Neural crest cell (in vitro differentiated cells): ENCODE measurements around the gene SOWAHA. TPM values are rescaled to one million over a fixed set of nuclear protein-coding genes. Genes with fewer than 3 reads are reported as not detected.
"Not testable (repeated sequence)": the region's sequence is repeated elsewhere in the genome, so short reads cannot be mapped to it uniquely, and the experiment has no call there.

Experiments used
- DNase-seq: peaks from one replicate; pipeline ENCODE4 v3.0.0; 2021; ENCODE audit warnings: low read depth, mixed read lengths, low spot score
- H3K27ac Mint-ChIP-seq: one replicate; pipeline ENCODE4 v1.8.0; 2021; ENCODE audit warnings: mild to moderate bottlenecking, mixed read lengths; ENCODE audit not compliant: unreplicated experiment
- H3K27me3 Mint-ChIP-seq: 2 replicates; pipeline ENCODE4 v1.8.0; 2021; ENCODE audit warnings: low read depth, mild to moderate bottlenecking, mixed read lengths
- H3K36me3 Mint-ChIP-seq: 2 replicates; pipeline ENCODE4 v1.8.0; 2021; ENCODE audit warnings: low read depth, mild to moderate bottlenecking, mixed read lengths
- H3K4me1 Mint-ChIP-seq: 2 replicates; pipeline ENCODE4 v1.8.0; 2021; ENCODE audit warnings: mixed read lengths
- H3K4me3 Mint-ChIP-seq: one replicate; pipeline ENCODE4 v1.8.0; 2021; ENCODE audit warnings: mild to moderate bottlenecking, mixed read lengths
- H3K9me3 Mint-ChIP-seq: 2 replicates; pipeline ENCODE4 v1.8.0; 2021; ENCODE audit warnings: mixed read lengths
- CTCF ChIP-seq: fragments of 200-600 bp; sonication (generic); conservative IDR thresholded peaks from 2 replicates; pipeline ENCODE4 v1.5.0; 2021; ENCODE audit warnings: antibody characterized with exemption, mild to moderate bottlenecking
- total RNA-seq: library from RNA; stranded (reverse); gene quantifications from 2 replicates; pipeline ENCODE4 v1.2.1, GENCODE V29; 2021

The SOWAHA gene
- total RNA-seq, 1 donor from 2014 or later, result not detected

GRCh38 chr5:132848270-132848669 is 35.2 kb downstream of the SOWAHA start:
- H3K4me1 Mint-ChIP-seq, result no peaks in the 10 kb centered on the region
- H3K9me3 Mint-ChIP-seq, result no peaks in the 10 kb centered on the region
- DNase-seq, result no peak
- H3K36me3 Mint-ChIP-seq, result no peaks in the 10 kb centered on the region
- TF ChIP-seq CTCF, result no peak
- no peaks in the 10 kb centered on the region for H3K27me3 Mint-ChIP-seq
- no peak overlapping the region for H3K27ac Mint-ChIP-seq
- H3K4me3 Mint-ChIP-seq, result no peak overlapping the region

GRCh38 chr5:132849347-132849746 is 36.2 kb downstream of the SOWAHA start:
- DNase-seq, result no peak
- Mint-ChIP-seq H3K9me3 (no peaks in the 10 kb centered on the region), H3K27ac (no peak overlapping the region), H3K4me3 (no peak overlapping the region), H3K36me3 (no peaks in the 10 kb centered on the region), H3K27me3 (no peaks in the 10 kb centered on the region), H3K4me1 (no peaks in the 10 kb centered on the region)
- no peak for TF ChIP-seq CTCF

GRCh38 chr5:132850066-132850465 is 37.0 kb downstream of the SOWAHA start:
- no peaks in the 10 kb centered on the region for H3K27me3 Mint-ChIP-seq
- no peaks in the 10 kb centered on the region for H3K9me3 Mint-ChIP-seq
- H3K4me1 Mint-ChIP-seq, result no peaks in the 10 kb centered on the region
- H3K27ac Mint-ChIP-seq, result no peak overlapping the region
- no peak overlapping the region for H3K4me3 Mint-ChIP-seq
- DNase-seq, result no peak
- no peaks in the 10 kb centered on the region for H3K36me3 Mint-ChIP-seq
- TF ChIP-seq CTCF, result no peak

GRCh38 chr5:132853323-132853722 is 40.2 kb downstream of the SOWAHA start:
- Mint-ChIP-seq H3K27ac (no peak overlapping the region), H3K9me3 (no peaks in the 10 kb centered on the region), H3K36me3 (no peaks in the 10 kb centered on the region), H3K4me3 (no peak overlapping the region), H3K27me3 (peaks cover 5% of the 10 kb centered on the region), H3K4me1 (no peaks in the 10 kb centered on the region)
- TF ChIP-seq CTCF, result no peak
- DNase-seq, result no peak

- H3K9me3 Mint-ChIP-seq, result no peaks in the 10 kb centered on the region
- peaks cover 5% of the 10 kb centered on the region for H3K27me3 Mint-ChIP-seq
- H3K4me3 Mint-ChIP-seq, result no peak overlapping the region
- H3K36me3 Mint-ChIP-seq, result no peaks in the 10 kb centered on the region
- no peak for TF ChIP-seq CTCF
- no peak overlapping the region for H3K27ac Mint-ChIP-seq
- no peaks in the 10 kb centered on the region for H3K4me1 Mint-ChIP-seq
- no peak for DNase-seq
These were observed 40.7 kb downstream of the SOWAHA start for GRCh38 chr5:132853790-132854189.

DNA sequence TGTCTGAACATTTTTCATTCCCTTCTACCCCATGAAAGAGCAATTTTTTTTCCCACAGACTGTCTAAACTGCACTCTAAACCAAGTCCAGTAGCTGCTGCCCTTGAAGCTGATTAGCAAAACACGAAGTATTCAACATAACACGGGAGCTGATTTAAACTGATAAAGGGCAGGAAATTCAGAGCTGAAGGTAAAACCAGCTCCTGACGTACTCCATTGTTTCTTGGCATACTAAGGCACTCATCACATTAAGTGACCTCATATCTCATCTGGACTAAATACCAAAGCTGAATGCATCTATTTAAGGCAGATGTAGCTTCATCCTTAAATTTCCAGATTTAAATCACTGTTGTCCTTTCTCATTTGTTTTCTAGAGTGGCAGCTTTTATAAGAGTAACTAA is 41.2 kb downstream of the SOWAHA start:
- no peak for DNase-seq
- Mint-ChIP-seq H3K9me3 (no peaks in the 10 kb centered on the region), H3K4me1 (no peaks in the 10 kb centered on the region), H3K4me3 (no peak overlapping the region), H3K27ac (no peak overlapping the region), H3K36me3 (no peaks in the 10 kb centered on the region), H3K27me3 (peaks cover 5% of the 10 kb centered on the region)
- no peak for TF ChIP-seq CTCF

- not testable (repeated sequence) for H3K4me3 Mint-ChIP-seq, H3K9me3 Mint-ChIP-seq, DNase-seq, H3K27me3 Mint-ChIP-seq, H3K27ac Mint-ChIP-seq, H3K36me3 Mint-ChIP-seq, H3K4me1 Mint-ChIP-seq
These were observed 41.9 kb downstream of the SOWAHA start for GRCh38 chr5:132854992-132855391.
